SU-DHL-6 (cell line): ENCODE results near the gene DDIT3.
A peak's percentile ranks its signal among the peaks of the same experiment; 100 is the strongest.

Experiments used
- H2AFZ ChIP-seq: fragments of 200-600 bp; sonication (generic); 2 replicates; pipeline ENCODE4 v1.6.1; 2014; ENCODE audit warnings: low read depth, mild to moderate bottlenecking, moderate library complexity, mixed read lengths, antibody characterized with exemption, low read length; ENCODE audit not compliant: severe bottlenecking
- H3F3A ChIP-seq: fragments of 200-600 bp; shearing (Covaris generic); 2 replicates; pipeline ENCODE4 v1.6.0; 2016; ENCODE audit warnings: antibody characterized with exemption, mild to moderate bottlenecking; ENCODE audit not compliant: insufficient read depth
- H3K27ac ChIP-seq: fragments of 200-600 bp; sonication (generic); 2 replicates; pipeline ENCODE4 v1.5.1; 2016; ENCODE audit warnings: low read depth, mild to moderate bottlenecking, low read length, moderate library complexity, mixed read lengths
- H3K27me3 ChIP-seq: fragments of 200-600 bp; sonication (generic), shearing (Covaris generic); 2 replicates; pipeline ENCODE4 v1.6.0; 2014; ENCODE audit warnings: mild to moderate bottlenecking, low read length
- H3K36me3 ChIP-seq: fragments of 200-600 bp; sonication (generic); 2 replicates; pipeline ENCODE4 v1.6.1; 2014; ENCODE audit warnings: mild to moderate bottlenecking, low read length, mixed read lengths
- H3K4me2 ChIP-seq: fragments of 300-600, 200-600 bp; shearing (Covaris generic), sonication (generic); 2 replicates; pipeline ENCODE4 v1.6.0; 2014; ENCODE audit warnings: low read length, low read depth, mild to moderate bottlenecking; ENCODE audit not compliant: poor library complexity, severe bottlenecking
- H3K4me3 ChIP-seq: fragments of 200-600 bp; sonication (generic); 2 replicates; pipeline ENCODE4 v1.5.1; 2014; ENCODE audit warnings: antibody characterized with exemption, low read length, mild to moderate bottlenecking, mixed read lengths; ENCODE audit not compliant: insufficient read depth, poor library complexity, severe bottlenecking
- H3K79me2 ChIP-seq: fragments of 200-600 bp; sonication (generic); 2 replicates; pipeline ENCODE4 v1.6.1; 2014; ENCODE audit warnings: mild to moderate bottlenecking, low read length, moderate library complexity; ENCODE audit not compliant: insufficient read depth
- H3K9ac ChIP-seq: fragments of 200-600 bp; sonication (generic); 2 replicates; pipeline ENCODE4 v1.7.0; 2014; ENCODE audit warnings: mild to moderate bottlenecking, low read length
- H3K9me2 ChIP-seq: fragments of 200-600 bp; sonication (generic); replicated peaks from 2 replicates; pipeline ENCODE4 v1.6.1; 2014; ENCODE audit warnings: low read length; ENCODE audit not compliant: insufficient read depth
- H3K9me3 ChIP-seq: fragments of 200-600 bp; sonication (generic); 2 replicates; pipeline ENCODE4 v1.6.1; 2014; ENCODE audit warnings: low read length, mixed read lengths; ENCODE audit not compliant: insufficient read depth
- H4K20me1 ChIP-seq: fragments of 200-600 bp; sonication (generic); 2 replicates; pipeline ENCODE4 v1.6.1; 2014; ENCODE audit warnings: low read depth, mild to moderate bottlenecking, antibody characterized with exemption, low read length, moderate library complexity, mixed read lengths
- CTCF ChIP-seq: fragments of 200-600 bp; sonication (generic); IDR thresholded peaks from one replicate; pipeline ENCODE4 v1.5.1; 2017; ENCODE audit warnings: antibody characterized with exemption, mild to moderate bottlenecking, low read length, moderate library complexity; ENCODE audit not compliant: insufficient read depth, poor library complexity, severe bottlenecking
- EZH2phosphoT487 ChIP-seq: fragments of 200-600 bp; sonication (generic), shearing (Covaris generic); conservative IDR thresholded peaks from 2 replicates; pipeline ENCODE4 v1.6.1; 2018; ENCODE audit warnings: mild to moderate bottlenecking, antibody characterized with exemption, low read length, moderate library complexity, mixed read lengths

Gene DDIT3

GRCh38 chr12:57477710-57478681 is 42.3 kb downstream of the DDIT3 start:
- Histone ChIP-seq H3K27me3 (no peaks in the 10 kb centered on the region), H3K27ac (peak overlapping the region; percentile 63), H3K36me3 (no peaks in the 10 kb centered on the region), H3K9ac (peak overlapping the region; percentile 54), H4K20me1 (no peaks in the 10 kb centered on the region), H3K4me2 (peak overlapping the region; percentile 49), H3K9me2 (no peaks in the 10 kb centered on the region), H3F3A (peaks cover 12% of the 10 kb centered on the region; the same call in 1 of the 2 replicates), H2AFZ (peak overlapping the region; percentile 65), H3K9me3 (no peaks in the 10 kb centered on the region), H3K79me2 (no peaks in the 10 kb centered on the region), H3K4me3 (peak overlapping the region; percentile 13)
- TF ChIP-seq CTCF (no peak), EZH2phosphoT487 (no peak)

- Histone ChIP-seq H3K36me3 (no peaks in the 10 kb centered on the region), H4K20me1 (no peaks in the 10 kb centered on the region), H3F3A (peaks cover 12% of the 10 kb centered on the region; the same call in 1 of the 2 replicates), H3K9me2 (no peaks in the 10 kb centered on the region), H3K27ac (peak overlapping the region; percentile 63), H3K4me2 (peak overlapping the region; percentile 49), H2AFZ (peak overlapping the region; percentile 65), H3K4me3 (peak overlapping the region; percentile 13), H3K9ac (peak overlapping the region; percentile 54), H3K79me2 (no peaks in the 10 kb centered on the region), H3K27me3 (no peaks in the 10 kb centered on the region), H3K9me3 (no peaks in the 10 kb centered on the region)
- no peak for TF ChIP-seq EZH2phosphoT487
- TF ChIP-seq CTCF, result no peak
These were observed 43.2 kb downstream of the DDIT3 start for GRCh38 chr12:57476993-57477709.

GRCh38 chr12:57476162-57476992 is 43.9 kb downstream of the DDIT3 start:
- Histone ChIP-seq H3F3A (peaks cover 12% of the 10 kb centered on the region; the same call in 1 of the 2 replicates), H3K4me3 (no peak overlapping the region), H3K27me3 (no peaks in the 10 kb centered on the region), H3K9ac (no peak overlapping the region), H3K36me3 (no peaks in the 10 kb centered on the region), H3K79me2 (no peaks in the 10 kb centered on the region), H4K20me1 (no peaks in the 10 kb centered on the region), H3K4me2 (peak overlapping the region; percentile 49), H3K9me3 (no peaks in the 10 kb centered on the region), H2AFZ (no peak overlapping the region), H3K9me2 (no peaks in the 10 kb centered on the region), H3K27ac (no peak overlapping the region)
- no peak for TF ChIP-seq EZH2phosphoT487
- TF ChIP-seq CTCF, result peak; percentile 11
